Transverse colon (tissue), 4 donors: Measurements from ENCODE around the gene LYRM2. TPM values are rescaled to one million over a fixed set of nuclear protein-coding genes. Genes with fewer than 3 reads are reported as not detected.

Source experiments
- DNase-seq: peaks from one replicate; pipeline ENCODE4 v3.0.0-alpha.2; 2019
- H3K27ac ChIP-seq, 4 donors: fragments of 200-600 bp; sonication (generic); 2 replicates each; pipeline ENCODE4 v1.5.1; 2016 to 2018; ENCODE audit warnings: inconsistent platforms in 4 of 4
- H3K27me3 ChIP-seq: fragments of 200-600 bp; sonication (generic); 2 replicates; pipeline ENCODE4 v1.5.1; 2017; ENCODE audit warnings: inconsistent platforms
- H3K36me3 ChIP-seq, 4 donors: fragments of 200-600 bp; sonication (generic); 2 replicates each; pipeline ENCODE4 v1.5.1; 2017 to 2019; ENCODE audit warnings: inconsistent platforms in 4 of 4
- H3K4me1 ChIP-seq, 4 donors: fragments of 200-600 bp; sonication (generic); 2 replicates each; pipeline ENCODE4 v1.5.1; 2017 to 2020; ENCODE audit warnings: inconsistent platforms in 4 of 4
- H3K4me3 ChIP-seq, 4 donors: fragments of 200-600 bp; sonication (generic); 1 replicate in 1 of 4; 2 replicates in 3 of 4; pipeline versions ENCODE4 v1.5.1 to v1.6.1; 2017 to 2019; ENCODE audit warnings: inconsistent platforms in 4 of 4
- H3K9me3 ChIP-seq, 2 donors: fragments of 200-600 bp; sonication (generic); 2 replicates each; pipeline ENCODE4 v1.5.1; 2017 to 2019; ENCODE audit warnings: inconsistent platforms in 2 of 2
- CTCF ChIP-seq, 5 experiments: fragments of 200-600 bp in 3 of 5; fragments of 450-650 bp in 2 of 5; sonication (generic) in 3 of 5; IDR thresholded peaks; 1 replicate in 2 of 5; 2 replicates in 3 of 5; pipeline ENCODE4 v1.5.1; 2016 to 2017; ENCODE audit warnings: antibody characterized with exemption in 5 of 5, inconsistent platforms in 3 of 5, mild to moderate bottlenecking in 2 of 5, moderate library complexity in 1 of 5
- EP300 ChIP-seq: sonication (generic); formaldehyde crosslinking; IDR thresholded peaks from one replicate; pipeline ENCODE4 v1.6.1; 2017; ENCODE audit warnings: antibody characterized with exemption, low read depth
- POLR2A ChIP-seq: fragments of 450-650 bp; IDR thresholded peaks from one replicate; pipeline ENCODE4 v1.6.1; 2016; ENCODE audit warnings: antibody characterized with exemption, mild to moderate bottlenecking, moderate library complexity
- POLR2AphosphoS5 ChIP-seq, 3 donors: sonication (generic); formaldehyde crosslinking; IDR thresholded peaks; one replicate each; pipeline ENCODE4 v1.6.1; 2016; ENCODE audit warnings: antibody characterized with exemption in 3 of 3
- WGBS, 2 donors: methylation state at CpG; one replicate each; pipeline ENCODE4 v1.1.5; 2018; ENCODE audit warnings: low coverage in 1 of 2; 5-methylcytosine and 5-hydroxymethylcytosine counted together
- in situ Hi-C, 4 donors: fragments of 200-750 bp; cut with MboI; loops; one replicate each; pipeline versions ENCODE4 v1.15.0 to v1.15.1; 2017; ENCODE audit warnings: low sequenced_read_pairs in 3 of 4, low pct_ligation_motif_present in 1 of 4, low pct_unique_long_range_greater_than_20kb in 1 of 4
- intact Hi-C: fragments of 100-400 bp; cut with DNase I; formaldehyde crosslinking; loops from one replicate; pipeline ENCODE4 v1.15.1; 2023; ENCODE audit warnings: low total_unique reads
- total RNA-seq, 4 donors: library from RNA; depleted of rRNA; stranded (reverse); fragments of >200 nt; gene quantifications; one replicate each; pipeline ENCODE4 v1.1.0, GENCODE V29; 2016

LYRM2 gene
- total RNA-seq, 4 donors from 2014 or later = 7.1 to 17.8 (median 16.4) TPM

GRCh38 chr6:89596056-89596455 is 42.5 kb downstream of the LYRM2 start:
- in situ Hi-C loops = no loop called here
- Histone ChIP-seq H3K4me3 (no peak overlapping the region), H3K9me3 (no peaks in the 10 kb centered on the region), H3K36me3 (no peaks in the 10 kb centered on the region), H3K27ac (no peak overlapping the region), H3K27me3 (no peaks in the 10 kb centered on the region), H3K4me1 (no peaks in the 10 kb centered on the region)
- TF ChIP-seq POLR2A (no peak), POLR2AphosphoS5 (IDR thresholded peaks at IDR 0.05) (no peak)
- intact Hi-C loops = no loop called here
- WGBS, 2 donors = 84 to 100% methylated on average over 1 to 2 of the region's 2 CpGs
- no peak for DNase-seq

- TF ChIP-seq POLR2AphosphoS5 (IDR thresholded peaks at IDR 0.05) (no peak), POLR2A (no peak), CTCF (IDR thresholded peaks at IDR 0.05) (no peak), EP300 (no peak)
- intact Hi-C loops = no loop called here
- H3K4me1 ChIP-seq = no peaks in the 10 kb centered on the region
- DNase-seq = no peak
- 88 to 93% methylated on average over 3 to 4 of the region's 4 CpGs for WGBS, 2 donors
- H3K36me3 ChIP-seq = no peaks in the 10 kb centered on the region
- in situ Hi-C loops = no loop called here
- H3K27me3 ChIP-seq = no peaks in the 10 kb centered on the region
- H3K4me3 ChIP-seq = no peak overlapping the region
- H3K27ac ChIP-seq = no peak overlapping the region
- no peaks in the 10 kb centered on the region for H3K9me3 ChIP-seq
Measured at GRCh38 chr6:89591745-89592144, 46.8 kb downstream of the LYRM2 start.

DNA sequence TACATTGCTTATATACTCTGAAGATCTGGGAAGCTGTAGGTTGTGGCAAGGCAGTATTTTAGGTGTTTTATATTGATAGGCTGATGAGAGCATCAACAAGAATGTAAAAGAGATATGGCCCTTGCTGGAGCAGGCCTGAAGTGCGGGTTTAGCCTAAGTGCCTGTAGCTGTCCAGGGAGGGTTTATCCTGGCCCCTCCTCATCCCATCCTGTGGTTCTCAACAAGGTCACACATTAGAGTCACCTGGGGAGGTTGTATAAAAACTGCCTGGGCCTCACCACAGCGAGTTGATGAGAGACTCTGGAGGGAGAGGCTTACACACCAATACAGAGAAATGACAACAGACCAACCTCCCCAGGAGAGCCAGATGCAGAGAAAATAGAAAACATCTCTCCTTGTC is 48.4 kb downstream of the LYRM2 start:
- intact Hi-C loops = no loop called here
- in situ Hi-C loops = no loop called here
- no peak for TF ChIP-seq POLR2A
- TF ChIP-seq CTCF (IDR thresholded peaks at IDR 0.05) = no peak
- no peak for TF ChIP-seq POLR2AphosphoS5 (IDR thresholded peaks at IDR 0.05)
- TF ChIP-seq EP300 = no peak
- Histone ChIP-seq H3K27ac (no peak overlapping the region), H3K36me3 (no peaks in the 10 kb centered on the region), H3K9me3 (no peaks in the 10 kb centered on the region), H3K4me3 (no peak overlapping the region), H3K4me1 (no peaks in the 10 kb centered on the region), H3K27me3 (no peaks in the 10 kb centered on the region)
- no peak for DNase-seq
- WGBS, 2 donors = 66 to 83% methylated on average over 2 of the region's 2 CpGs

DNA sequence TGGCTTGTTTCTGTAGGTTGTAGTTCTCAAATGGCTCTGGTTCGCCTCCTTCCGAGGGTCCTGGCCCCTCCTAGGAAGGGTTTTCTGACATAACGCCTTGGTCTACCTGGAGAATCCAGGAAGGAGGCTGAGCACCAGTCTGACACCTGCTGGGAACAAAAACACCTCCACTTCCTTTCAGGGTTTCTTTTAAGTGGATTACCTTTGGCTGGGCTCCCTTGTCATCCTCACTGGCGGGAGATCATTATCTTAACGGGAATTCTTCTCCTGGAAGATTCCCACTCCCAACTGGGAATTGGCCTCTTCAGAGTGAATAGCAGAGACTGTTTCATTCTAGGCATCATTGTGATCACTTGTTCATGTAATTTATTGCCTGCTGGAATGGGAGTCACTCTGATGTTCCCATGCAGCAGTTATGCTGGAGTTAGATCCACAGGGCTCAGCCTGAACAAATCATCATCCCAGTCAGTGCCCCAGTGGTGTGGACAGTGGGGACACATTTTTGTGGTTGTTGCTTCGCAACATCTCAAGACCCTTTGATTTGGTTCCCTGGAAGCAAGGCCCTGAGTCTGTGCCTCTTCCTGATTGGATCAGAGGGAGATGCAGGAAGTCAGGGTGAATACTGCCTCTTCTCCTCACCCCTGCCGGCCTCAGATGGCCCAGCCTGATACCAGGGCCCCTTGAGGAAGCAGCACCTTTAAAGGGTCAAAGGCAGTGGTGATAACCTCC is 49.1 kb downstream of the LYRM2 start:
- no peak for DNase-seq
- H3K4me3 ChIP-seq = no peak overlapping the region
- H3K36me3 ChIP-seq = no peaks in the 10 kb centered on the region
- no peaks in the 10 kb centered on the region for H3K9me3 ChIP-seq
- no peaks in the 10 kb centered on the region for H3K27me3 ChIP-seq
- intact Hi-C loops = no loop called here
- TF ChIP-seq EP300 (no peak), POLR2AphosphoS5 (IDR thresholded peaks at IDR 0.05) (no peak), POLR2A (no peak), CTCF (IDR thresholded peaks at IDR 0.05) (no peak)
- 83 to 86% methylated on average over 4 to 7 of the region's 7 CpGs for WGBS, 2 donors
- in situ Hi-C loops = no loop called here
- no peaks in the 10 kb centered on the region for H3K4me1 ChIP-seq
- no peak overlapping the region for H3K27ac ChIP-seq

DNA sequence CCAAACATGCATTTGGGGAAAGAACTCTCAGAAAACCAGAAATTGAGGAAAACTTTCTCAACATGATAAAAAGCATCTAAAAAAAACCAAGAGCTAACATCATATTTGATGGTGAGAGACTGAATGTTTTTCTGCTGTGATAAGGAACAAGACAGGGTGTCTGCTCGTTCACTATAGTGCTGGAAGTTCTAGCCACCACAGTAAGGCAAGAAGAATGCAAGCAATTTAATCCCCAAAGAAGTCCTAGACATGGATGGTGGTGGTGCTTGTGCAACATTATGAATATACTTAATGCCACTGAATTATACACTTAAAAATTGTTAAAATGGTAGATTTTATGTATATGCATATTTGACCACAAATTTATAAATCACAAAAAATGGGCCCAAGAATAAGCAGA is 53.4 kb downstream of the LYRM2 start:
- 63 to 71% methylated on average over 1 of the region's 1 CpG for WGBS, 2 donors
- no peak overlapping the region for H3K4me3 ChIP-seq
- no peaks in the 10 kb centered on the region for H3K36me3 ChIP-seq
- no peak for DNase-seq
- no peak overlapping the region for H3K27ac ChIP-seq
- intact Hi-C loops (no loop called here), in situ Hi-C loops (no loop called here)
- no peak for TF ChIP-seq POLR2A
- TF ChIP-seq POLR2AphosphoS5 (IDR thresholded peaks at IDR 0.05) = no peak
- no peak for TF ChIP-seq CTCF (IDR thresholded peaks at IDR 0.05)
- TF ChIP-seq EP300 = no peak
- H3K4me1 ChIP-seq = no peaks in the 10 kb centered on the region
- H3K9me3 ChIP-seq = no peaks in the 10 kb centered on the region
- no peaks in the 10 kb centered on the region for H3K27me3 ChIP-seq
